MM.1S (cell line): ENCODE data around the gene TP53BP2.

Experiments used
- DNase-seq: peaks from one replicate; pipeline ENCODE4 v3.0.0-alpha.2; 2015
- H2AFZ ChIP-seq: fragments of 300-600 bp; sonication (generic); 2 replicates; pipeline ENCODE4 v1.6.0; 2016; ENCODE audit warnings: antibody characterized with exemption, low read length
- H3F3A ChIP-seq: fragments of 300-600 bp; sonication (generic); 2 replicates; pipeline ENCODE4 v1.6.1; 2016; ENCODE audit warnings: mild to moderate bottlenecking, antibody characterized with exemption, low read length, moderate library complexity, mixed read lengths; ENCODE audit not compliant: insufficient read depth
- H3K27ac ChIP-seq: fragments of 300-600 bp; sonication (generic); 2 replicates; pipeline ENCODE4 v1.5.1; 2016; ENCODE audit warnings: mild to moderate bottlenecking, low read length
- H3K27me3 ChIP-seq: fragments of 300-600 bp; sonication (generic); replicated peaks from 2 replicates; pipeline ENCODE4 v1.6.0; 2016; ENCODE audit warnings: low read length; ENCODE audit not compliant: insufficient read depth
- H3K36me3 ChIP-seq: fragments of 300-600 bp; sonication (generic); replicated peaks from 2 replicates; pipeline ENCODE4 v1.6.1; 2016; ENCODE audit warnings: mild to moderate bottlenecking, low read length, mixed read lengths; ENCODE audit not compliant: insufficient read depth
- H3K4me1 ChIP-seq: fragments of 300-600 bp; sonication (generic); 2 replicates; pipeline ENCODE4 v1.6.1; 2016; ENCODE audit warnings: low read length, mixed read lengths
- H3K4me2 ChIP-seq: fragments of 300-600 bp; sonication (generic); 2 replicates; pipeline ENCODE4 v1.6.0; 2016; ENCODE audit warnings: low read depth, low read length
- H3K4me3 ChIP-seq: fragments of 300-600 bp; sonication (generic); 2 replicates; pipeline ENCODE4 v1.5.1; 2016; ENCODE audit warnings: low read length, mixed read lengths
- H3K79me2 ChIP-seq: fragments of 300-600 bp; sonication (generic); 2 replicates; pipeline ENCODE4 v1.6.1; 2016; ENCODE audit warnings: mixed run types, low read length, mixed read lengths
- H3K9ac ChIP-seq: fragments of 300-600 bp; sonication (generic); 2 replicates; pipeline ENCODE4 v1.6.1; 2016; ENCODE audit warnings: low read length, mixed read lengths
- H3K9me2 ChIP-seq: fragments of 300-600 bp; sonication (generic); replicated peaks from 2 replicates; pipeline ENCODE4 v1.6.1; 2016; ENCODE audit warnings: mild to moderate bottlenecking, low read length, mixed read lengths; ENCODE audit not compliant: insufficient read depth
- H3K9me3 ChIP-seq: fragments of 300-600 bp; sonication (generic); replicated peaks from 2 replicates; pipeline ENCODE4 v1.6.1; 2016; ENCODE audit warnings: mild to moderate bottlenecking, low read length, mixed read lengths; ENCODE audit not compliant: insufficient read depth
- H4K20me1 ChIP-seq: fragments of 300-600 bp; sonication (generic); 2 replicates; pipeline ENCODE4 v1.6.1; 2016; ENCODE audit warnings: mild to moderate bottlenecking, low read length, moderate library complexity, mixed read lengths; ENCODE audit not compliant: insufficient read depth
- CTCF ChIP-seq: fragments of 300-600 bp; sonication (generic); IDR thresholded peaks from 2 replicates; pipeline ENCODE4 v1.5.1; 2016; ENCODE audit warnings: antibody characterized with exemption, low read length, mixed read lengths
- EZH2 ChIP-seq: fragments of 300-600 bp; sonication (generic); optimal IDR thresholded peaks from 2 replicates; pipeline ENCODE3; 2017; ENCODE audit warnings: low read depth, mild to moderate bottlenecking, antibody characterized with exemption, low read length, mixed read lengths
- EZH2phosphoT487 ChIP-seq: fragments of 300-600 bp; sonication (generic); IDR thresholded peaks from 2 replicates; pipeline ENCODE4 v1.6.1; 2018; ENCODE audit warnings: antibody characterized with exemption, low read length

The TP53BP2 gene

GRCh38 chr1:223831755-223832636 is 13.8 kb downstream of the TP53BP2 start:
- no peak overlapping the region for H3K4me2 ChIP-seq
- DNase-seq: no peak
- no peak for TF ChIP-seq CTCF
- no peak for TF ChIP-seq EZH2
- no peak for TF ChIP-seq EZH2phosphoT487
- no peaks in the 10 kb centered on the region for H3K9me2 ChIP-seq
- no peaks in the 10 kb centered on the region for H3F3A ChIP-seq
- peaks cover 15% of the 10 kb centered on the region for H3K4me1 ChIP-seq
- H3K9me3 ChIP-seq: no peaks in the 10 kb centered on the region
- H3K27ac ChIP-seq: no peak overlapping the region
- no peaks in the 10 kb centered on the region for H4K20me1 ChIP-seq
- no peak overlapping the region for H2AFZ ChIP-seq
- no peaks in the 10 kb centered on the region for H3K36me3 ChIP-seq
- peaks cover 81% of the 10 kb centered on the region for H3K79me2 ChIP-seq
- no peak overlapping the region for H3K4me3 ChIP-seq
- no peak overlapping the region for H3K9ac ChIP-seq
- H3K27me3 ChIP-seq: no peaks in the 10 kb centered on the region

- no peak overlapping the region for H2AFZ ChIP-seq
- H3K36me3 ChIP-seq: no peaks in the 10 kb centered on the region
- no peak for TF ChIP-seq EZH2phosphoT487
- no peak for TF ChIP-seq EZH2
- no peak for TF ChIP-seq CTCF
- no peak overlapping the region for H3K9ac ChIP-seq
- H3K4me3 ChIP-seq: no peak overlapping the region
- peaks cover 81% of the 10 kb centered on the region for H3K79me2 ChIP-seq
- no peak overlapping the region for H3K4me2 ChIP-seq
- H3F3A ChIP-seq: no peaks in the 10 kb centered on the region
- no peak for DNase-seq
- no peaks in the 10 kb centered on the region for H3K9me2 ChIP-seq
- no peak overlapping the region for H3K27ac ChIP-seq
- H4K20me1 ChIP-seq: no peaks in the 10 kb centered on the region
- H3K4me1 ChIP-seq: 0 out of 2 replicates have a peak, but pooled peaks cover 6% of the 10 kb centered on the region
- no peaks in the 10 kb centered on the region for H3K27me3 ChIP-seq
- H3K9me3 ChIP-seq: no peaks in the 10 kb centered on the region
Observed at GRCh38 chr1:223829678-223830077, 16.1 kb downstream of the TP53BP2 start.

- H3K4me3 ChIP-seq: no peak overlapping the region
- H4K20me1 ChIP-seq: no peaks in the 10 kb centered on the region
- H3K9me2 ChIP-seq: no peaks in the 10 kb centered on the region
- no peak overlapping the region for H3K9ac ChIP-seq
- no peak overlapping the region for H2AFZ ChIP-seq
- no peaks in the 10 kb centered on the region for H3F3A ChIP-seq
- no peak overlapping the region for H3K27ac ChIP-seq
- peaks cover 83% of the 10 kb centered on the region for H3K79me2 ChIP-seq
- no peaks in the 10 kb centered on the region for H3K9me3 ChIP-seq
- no peaks in the 10 kb centered on the region for H3K36me3 ChIP-seq
- 0 out of 2 replicates have a peak, but pooled peaks cover 6% of the 10 kb centered on the region for H3K4me1 ChIP-seq
- no peaks in the 10 kb centered on the region for H3K27me3 ChIP-seq
- DNase-seq: no peak
- TF ChIP-seq CTCF (no peak), EZH2 (no peak), EZH2phosphoT487 (no peak)
- no peak overlapping the region for H3K4me2 ChIP-seq
Observed at GRCh38 chr1:223828162-223828848, 17.4 kb downstream of the TP53BP2 start.
